HK-2 (cell line): Measurements from ENCODE around the gene CD47.
A peak's percentile ranks its signal among the peaks of the same experiment; 100 is the strongest.

ENCODE experiments used
- DNase-seq: peaks from one replicate; pipeline ENCODE4 v3.0.0-alpha.2; 2018; ENCODE audit not compliant: unreplicated experiment

Gene CD47

DNA sequence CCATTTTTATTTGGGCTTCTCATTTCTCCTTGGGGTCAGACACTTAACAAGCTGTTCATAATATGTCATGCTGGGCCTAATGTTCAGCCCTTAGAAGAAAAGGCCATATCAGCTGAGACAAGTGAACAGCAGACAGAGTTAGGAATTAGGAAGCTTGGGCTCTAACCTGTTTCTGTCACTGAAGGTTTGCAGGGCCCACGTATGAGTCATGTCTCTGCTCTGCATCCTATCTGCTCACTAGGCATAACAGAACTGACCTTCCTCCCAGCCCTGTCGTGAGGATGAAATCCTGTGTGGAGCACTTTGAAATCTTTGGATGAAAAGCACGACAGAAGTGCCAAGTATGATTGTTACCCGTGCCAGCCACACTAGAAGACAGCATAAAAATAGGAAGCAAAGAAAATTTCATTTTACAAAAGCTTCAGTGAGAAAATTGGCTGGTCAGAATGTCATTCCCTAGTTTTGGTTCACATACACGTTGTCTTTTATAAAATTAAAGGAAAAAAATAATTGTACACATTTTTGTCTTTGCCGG, 26.5 kb upstream of the CD47 start:
- DNase-seq: peak; percentile 4

DNA sequence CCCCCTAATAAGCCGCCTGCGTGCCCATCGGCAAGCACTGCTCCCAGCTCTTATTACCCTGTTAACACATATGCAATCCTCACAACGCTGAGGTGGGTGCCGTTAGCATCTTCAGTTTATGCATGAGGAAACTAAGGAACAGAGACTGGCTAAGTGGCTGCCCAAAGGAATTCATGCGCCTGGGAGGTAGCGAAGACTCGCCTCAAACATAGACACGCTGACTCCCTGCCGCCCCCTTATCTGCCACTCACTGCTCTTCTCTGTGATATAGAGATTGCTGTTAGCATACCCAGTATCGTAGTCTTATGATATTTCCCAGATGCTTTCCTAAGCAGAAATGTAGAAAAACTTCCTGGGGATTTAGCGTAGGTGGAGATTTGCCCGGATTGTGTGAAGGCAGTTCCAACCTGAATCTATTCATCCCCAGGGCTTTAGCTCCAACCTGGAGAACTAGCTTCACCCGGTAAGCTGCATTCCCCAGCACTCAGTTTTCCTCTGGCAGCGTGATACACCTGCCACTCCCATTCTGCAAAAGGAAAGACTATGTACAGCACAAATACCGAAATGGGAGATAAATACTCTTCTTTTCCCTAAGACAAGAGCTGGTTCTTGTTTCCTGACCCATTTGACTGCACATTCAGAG, 23.7 kb upstream of the CD47 start:
- no peak for DNase-seq

DNA sequence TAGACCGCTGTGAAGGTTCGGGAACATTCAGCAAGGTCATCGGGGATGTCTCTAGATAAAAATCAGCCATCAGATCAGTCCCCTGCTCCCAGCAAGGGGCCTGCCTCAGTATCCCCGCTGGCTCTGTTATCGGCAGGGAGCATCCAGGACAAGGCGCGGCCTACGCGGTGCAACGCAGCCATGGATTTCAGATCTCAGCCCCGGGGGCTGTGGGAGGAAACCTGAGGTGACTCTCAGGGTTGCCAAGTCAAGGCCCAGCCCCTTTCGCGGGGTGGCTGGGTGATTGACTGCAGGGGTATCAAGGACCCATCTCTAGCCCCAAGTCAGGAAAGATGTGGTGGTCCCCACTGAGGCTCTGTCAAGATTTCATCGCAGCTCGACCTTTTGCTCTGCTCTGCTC, 23.1 kb upstream of the CD47 start:
- no peak for DNase-seq

DNA sequence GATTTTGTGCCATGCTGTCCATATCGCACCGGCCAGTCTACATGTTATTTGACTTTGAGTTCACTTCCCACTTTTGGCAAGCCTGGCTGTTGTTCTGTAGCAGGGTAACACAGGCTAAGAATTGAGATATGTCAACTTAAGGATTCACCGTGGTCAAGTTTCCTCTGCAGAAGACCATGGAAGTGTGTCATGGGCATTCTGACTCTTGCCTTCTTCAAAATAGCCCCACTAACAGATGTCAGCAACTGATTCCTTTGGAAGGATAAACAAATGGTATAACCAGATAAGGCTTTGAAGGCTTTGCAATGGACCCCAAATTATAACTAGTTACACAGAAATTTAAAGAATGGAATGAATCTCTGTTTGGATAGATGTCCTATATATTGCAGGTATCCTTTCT, 20.1 kb upstream of the CD47 start:
- DNase-seq: no peak

DNA sequence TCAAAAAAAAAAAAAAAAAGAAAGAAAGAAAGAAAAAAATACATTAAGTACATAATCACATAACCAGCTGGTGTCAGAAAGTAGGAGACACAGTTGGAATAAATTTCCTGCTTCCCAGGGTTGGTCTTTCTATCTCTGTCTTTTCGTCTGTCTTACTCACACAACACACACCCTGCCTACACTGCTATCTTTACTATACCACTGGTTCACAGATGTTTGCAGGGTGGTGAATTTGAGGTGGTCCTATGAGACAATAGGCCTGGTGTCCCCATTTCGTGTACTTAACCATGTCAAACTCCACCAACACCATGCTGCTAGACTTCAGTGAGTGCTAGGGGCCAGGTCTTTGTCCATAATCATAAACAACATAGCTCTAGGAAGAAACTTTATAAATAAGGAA, 17.6 kb upstream of the CD47 start:
- DNase-seq: no peak

DNA sequence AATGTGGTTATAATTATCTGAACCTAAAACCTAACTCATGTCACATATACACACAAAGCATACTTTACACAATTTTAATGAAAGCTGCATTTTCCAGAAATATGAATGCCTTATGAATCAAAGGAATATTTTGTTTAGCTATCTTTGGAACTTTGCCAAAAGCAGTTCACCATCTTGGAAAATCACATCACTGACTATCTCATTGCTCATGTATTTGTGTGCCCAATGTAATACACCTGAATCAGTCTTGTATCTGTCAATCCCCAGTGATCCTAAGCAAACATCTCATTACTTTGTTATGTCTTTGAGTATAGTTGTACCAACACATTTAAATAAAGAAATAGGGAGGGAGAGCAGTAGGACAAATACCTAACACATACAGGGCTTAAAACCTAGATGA, 15.6 kb upstream of the CD47 start:
- no peak for DNase-seq

DNA sequence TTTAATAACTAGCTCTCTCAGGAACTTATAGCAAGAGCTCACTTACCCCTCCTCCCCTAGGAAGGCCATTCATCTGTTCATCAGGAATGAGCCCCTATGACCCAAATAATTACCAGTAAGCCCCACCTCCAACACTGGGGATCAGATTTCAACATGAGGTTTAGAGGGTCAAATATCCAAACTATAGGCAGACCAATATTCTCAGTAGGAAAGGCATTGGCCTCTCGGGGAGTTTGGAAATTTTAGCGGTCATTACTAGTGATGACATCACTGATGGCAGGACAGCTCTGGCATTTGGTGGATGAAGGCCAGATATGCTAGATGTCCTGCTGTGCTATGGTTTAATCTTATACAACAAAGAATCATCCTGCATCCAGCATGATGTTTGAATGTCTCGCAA, 15.2 kb upstream of the CD47 start:
- DNase-seq: no peak

DNA sequence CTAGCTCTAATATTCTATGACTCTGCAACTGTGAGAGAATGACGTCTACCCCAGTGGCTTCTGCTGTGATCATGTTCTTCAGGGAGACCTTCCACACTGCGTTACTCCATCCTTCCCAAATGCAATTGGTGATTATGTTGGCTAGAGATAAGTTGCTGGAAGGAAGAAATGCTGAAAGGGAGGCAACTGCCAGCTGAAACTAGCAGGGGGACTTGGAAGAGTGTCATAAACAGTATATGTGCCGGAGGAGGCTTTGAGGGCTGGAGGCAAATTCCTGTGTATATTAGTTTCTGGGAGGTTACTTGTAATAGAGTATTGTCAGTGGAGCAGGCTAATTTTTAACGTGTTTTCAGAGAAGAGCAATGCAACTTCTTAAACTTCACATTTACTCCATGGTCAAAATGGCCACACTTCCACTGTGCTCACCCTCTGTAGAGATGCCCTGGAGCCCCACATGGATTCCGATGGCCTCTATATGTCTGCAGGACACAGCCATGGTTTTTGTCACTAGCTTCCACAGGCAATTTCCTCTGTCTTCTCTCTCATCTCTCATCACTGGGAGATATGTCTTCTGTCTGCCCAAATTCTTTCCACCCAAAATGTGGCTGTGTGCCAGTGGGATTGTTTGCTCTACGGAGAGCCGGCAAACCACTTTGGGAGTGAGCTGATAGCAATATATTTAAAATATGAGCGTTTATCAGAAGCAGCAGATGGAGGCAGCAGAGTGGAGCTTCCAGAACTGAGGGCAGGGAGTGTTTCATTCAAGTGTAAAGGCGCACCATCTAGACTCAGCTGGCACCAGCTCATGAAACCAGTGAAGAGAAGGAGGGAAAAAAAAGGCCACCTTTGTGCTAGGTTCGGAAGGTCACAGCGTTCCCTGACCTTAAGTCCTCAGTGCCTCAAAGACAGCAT, 13.3 kb upstream of the CD47 start:
- DNase-seq: no peak

DNA sequence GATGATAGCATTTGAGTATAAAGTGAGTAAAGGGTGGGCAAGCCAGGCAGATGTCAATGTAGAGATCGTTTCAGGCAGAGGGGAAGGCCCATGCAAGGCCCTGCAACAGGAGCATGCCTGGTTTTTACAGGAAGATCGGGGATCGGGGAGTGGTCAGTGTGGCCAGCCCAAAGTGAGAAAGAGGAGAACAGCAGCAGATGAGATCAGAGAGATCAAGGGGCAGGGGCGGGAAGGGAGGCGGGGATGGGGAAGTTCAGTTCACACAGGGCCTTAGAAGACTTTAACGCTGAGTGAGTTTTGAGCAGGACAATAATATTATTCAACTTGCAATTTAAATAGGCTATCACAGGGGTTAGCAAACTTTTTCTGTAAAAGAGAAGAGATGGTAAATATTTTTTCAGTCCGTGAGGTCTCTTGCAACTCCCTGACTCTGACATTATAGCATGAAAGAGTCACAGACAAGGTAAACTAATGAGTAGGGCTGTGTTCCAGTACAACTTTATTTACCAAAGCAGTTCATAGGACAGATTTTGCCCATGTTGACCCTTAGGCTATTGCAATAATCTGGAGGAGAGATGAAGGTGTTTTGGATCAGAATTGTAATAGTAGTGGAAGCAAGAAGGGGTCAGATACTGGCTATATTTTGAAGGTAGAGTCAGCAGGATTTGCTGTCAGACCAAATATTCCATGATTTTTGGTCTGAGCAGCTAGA, 12.4 kb upstream of the CD47 start:
- no peak for DNase-seq

DNA sequence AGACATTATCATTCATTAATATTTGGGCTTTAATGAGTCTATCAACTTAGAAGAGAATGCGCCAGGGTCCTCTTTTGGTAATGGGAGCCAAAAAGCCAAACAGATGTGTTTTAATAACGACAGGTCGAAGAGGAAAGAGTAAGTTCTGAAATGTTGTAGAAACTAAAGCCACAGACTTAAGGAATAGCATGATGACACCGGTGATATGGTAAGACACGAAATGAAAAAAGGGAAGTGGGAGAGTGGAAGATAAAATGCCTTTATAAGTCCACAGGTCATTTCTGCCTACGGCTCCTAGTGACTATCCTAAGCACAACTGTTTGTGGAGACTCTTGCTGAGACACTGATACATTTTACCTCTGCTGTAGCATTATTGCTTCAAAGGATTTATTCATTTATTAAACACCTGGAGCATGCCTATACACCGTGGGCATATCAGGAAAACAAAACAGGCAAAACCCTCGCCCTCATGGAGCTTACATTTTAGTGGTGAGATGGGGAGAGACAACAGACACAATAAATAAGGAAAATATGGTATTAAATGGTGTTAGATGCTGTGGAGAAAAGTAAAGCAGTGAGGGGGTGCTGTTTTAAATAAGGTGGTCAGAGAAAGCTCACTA, 11.7 kb upstream of the CD47 start:
- no peak for DNase-seq

DNA sequence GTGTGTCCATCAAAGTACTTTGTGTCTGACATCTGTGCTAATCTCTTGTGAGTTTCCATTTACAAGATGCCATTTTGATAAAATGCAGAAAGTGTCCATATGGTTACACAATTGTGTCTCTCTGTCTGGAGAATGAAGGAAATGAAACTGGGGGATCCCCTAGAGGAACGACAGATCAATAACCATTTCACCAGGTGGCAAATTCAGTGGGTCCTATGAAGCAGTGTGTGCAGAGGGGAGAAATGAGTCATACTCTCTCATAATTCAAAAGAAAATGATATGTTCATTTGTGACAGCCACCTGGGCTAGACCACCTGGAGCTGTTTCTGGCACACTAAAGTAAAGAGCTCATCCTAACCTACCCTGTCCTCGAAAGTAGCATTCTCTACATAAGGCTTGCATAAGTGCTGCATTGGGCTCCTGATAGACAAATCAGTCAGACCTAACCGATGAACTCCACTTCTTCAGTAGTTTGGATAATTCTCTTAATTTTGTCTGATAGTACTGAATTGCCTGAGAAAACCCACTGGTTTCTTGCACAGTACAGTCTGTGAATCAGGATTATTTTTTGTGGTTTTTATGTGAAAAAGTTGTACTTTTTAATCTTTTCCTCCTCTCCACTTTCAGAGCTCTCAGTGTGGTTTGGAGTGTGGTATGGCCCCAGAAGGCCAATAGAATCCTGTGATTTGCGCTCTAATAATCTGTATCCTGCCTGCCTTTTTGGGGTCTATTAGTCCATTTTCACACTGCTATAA, 10.3 kb upstream of the CD47 start:
- no peak for DNase-seq

DNA sequence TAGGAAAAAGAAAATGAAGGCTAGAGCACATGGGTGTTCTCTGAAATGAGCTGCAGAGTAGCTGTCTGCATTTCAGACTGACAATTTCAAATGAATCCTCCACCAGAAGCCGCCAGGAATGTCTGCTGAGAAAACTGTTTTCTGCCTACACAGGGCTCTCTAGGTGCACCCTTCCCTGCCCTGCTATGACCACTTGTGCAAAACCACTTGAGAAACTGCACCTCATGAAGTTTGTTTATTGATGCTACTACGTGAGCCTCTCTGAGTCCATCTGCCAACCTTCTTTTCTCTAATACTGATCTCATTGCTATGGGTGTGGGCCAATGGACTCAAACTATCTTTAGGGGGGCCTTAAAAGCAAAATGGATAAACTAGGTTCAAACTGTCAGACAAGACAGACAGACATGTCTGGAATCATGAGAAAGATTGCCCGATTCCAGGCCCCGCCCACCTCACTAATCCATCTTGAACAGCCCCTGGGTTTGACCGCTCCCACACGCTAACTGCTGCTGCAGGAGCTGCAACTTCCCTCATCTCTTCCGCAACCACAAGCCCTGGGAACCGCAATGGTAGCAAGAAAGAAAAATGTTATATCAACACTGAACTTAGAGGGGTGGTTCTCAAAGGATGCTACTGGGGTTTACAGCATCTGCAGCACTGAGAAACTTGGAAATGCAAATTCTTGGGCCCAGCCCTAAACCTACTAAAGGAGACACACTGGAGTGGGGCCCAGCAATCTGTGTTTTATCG, 9.0 kb upstream of the CD47 start:
- DNase-seq: no peak

DNA sequence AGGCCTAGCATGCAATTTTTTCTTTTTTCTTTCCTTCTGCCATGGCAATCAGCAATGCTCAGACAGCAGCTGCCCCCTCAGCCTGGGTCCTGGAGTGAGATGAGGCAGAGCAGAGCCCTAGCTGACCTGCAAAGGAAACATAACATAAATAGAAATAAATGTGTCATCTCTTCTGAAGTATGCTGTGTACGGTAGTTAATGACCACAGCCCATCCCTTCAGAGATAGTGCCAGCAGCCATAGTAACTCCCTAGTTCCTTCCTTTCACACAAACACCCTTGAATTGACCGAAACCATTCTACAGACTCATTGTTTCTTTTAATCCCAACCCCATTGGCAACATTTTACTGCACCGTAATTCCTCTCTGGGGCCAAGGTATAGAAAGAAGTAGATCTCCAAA, 8.4 kb upstream of the CD47 start:
- no peak for DNase-seq

DNA sequence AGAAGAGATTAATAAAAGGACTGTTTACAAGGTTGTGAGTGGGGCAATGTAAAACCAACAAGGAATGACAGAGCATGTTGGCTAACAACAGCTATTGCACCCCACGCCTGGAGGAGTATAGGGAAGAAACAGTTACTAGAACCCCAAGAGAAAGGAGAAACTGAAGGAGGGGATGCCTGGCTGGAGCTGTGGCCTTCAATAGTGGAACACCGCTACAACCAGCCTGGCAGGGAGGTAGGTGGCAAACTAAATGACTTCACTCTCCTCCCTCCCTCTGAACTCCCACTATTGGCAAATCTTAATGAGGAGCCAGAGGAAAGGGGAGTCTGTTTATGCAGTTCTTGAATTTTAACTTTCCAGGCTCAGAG, 7.2 kb upstream of the CD47 start:
- no peak for DNase-seq

DNA sequence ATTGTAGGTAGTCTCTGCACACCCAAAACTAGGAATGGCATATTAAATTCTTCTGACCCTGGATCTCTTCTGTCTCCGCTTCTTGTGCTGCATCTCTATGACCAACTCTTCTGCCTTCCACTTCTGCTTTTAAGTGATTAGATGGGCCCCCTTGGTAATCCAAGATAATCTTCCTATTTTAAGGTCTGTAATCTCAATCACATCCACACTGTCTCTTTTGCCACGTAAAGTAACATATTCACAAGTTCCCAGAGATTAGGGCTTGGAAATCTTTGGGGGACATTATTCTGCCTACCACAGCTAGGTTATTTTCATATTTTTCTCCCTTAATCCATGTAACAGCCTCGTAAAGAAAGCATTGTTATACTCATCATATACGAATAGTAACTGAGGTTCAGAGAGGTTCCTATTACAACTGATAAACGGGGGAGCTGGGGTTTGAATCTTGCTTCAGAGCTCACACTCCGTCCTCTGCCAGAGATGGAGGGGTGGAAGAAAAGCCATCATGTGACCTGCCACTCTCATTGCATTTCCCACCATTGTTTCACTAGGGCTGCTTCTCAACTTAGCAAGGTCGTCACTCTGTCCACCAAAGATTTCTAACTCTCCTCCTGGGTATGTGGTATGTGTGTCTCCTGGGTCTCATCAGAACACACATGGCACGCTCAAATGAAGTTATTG, 6.6 kb upstream of the CD47 start:
- no peak for DNase-seq

DNA sequence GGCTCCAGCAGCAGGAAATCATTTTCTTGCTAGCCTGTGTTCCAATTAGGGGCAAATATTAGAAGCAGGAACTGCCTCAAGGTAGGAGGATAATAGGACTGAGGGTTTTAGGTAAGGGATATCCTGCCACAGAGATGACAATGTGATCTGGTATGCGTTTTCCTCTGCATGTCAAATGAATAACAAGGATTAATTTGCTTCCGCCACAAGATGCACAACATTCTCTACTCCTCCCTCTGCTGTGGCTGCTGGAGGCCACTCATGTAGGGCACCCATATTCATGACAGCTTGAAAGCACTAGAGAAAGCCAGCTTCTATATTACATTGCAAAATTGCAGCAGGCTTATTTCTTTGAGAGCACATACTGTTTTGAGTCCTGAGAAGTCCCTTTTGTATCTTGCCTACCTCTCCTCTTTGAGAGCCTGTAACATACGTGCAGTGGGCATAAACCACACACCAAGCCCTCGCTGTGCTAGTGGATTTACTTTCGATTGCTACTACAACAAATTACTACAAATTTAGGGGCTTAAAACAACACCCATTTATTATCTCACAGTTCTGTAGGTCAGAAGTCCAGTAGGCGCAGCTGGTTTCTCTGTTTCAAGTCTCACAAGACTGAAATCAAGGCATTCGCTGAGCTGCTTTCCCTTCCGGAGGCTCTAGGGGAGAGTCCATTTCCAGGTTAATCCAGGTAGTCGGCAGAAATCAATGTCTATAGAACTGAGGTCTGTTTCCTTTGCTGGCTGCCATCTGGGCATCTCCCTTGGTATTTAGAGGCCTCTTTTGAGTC, 5.9 kb upstream of the CD47 start:
- no peak for DNase-seq

DNA sequence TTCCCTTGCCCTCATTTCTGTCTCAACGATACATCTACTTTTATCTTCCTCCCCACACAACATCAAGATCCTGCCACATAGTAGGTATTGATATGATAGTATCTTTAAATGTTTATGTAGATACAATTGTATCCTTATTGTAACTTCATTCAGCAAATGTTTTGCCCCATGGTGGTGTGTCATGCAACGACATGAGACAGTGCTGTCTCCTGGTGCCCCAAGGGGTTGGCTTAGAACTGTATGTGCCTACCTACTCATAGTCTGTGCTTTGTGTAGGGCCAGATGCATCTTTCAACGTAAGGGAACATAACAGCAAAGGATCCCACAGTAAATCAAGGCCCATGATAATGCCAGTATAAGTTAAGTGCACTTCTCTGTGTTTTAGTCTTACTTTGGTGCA, 2.8 kb upstream of the CD47 start:
- DNase-seq: no peak

DNA sequence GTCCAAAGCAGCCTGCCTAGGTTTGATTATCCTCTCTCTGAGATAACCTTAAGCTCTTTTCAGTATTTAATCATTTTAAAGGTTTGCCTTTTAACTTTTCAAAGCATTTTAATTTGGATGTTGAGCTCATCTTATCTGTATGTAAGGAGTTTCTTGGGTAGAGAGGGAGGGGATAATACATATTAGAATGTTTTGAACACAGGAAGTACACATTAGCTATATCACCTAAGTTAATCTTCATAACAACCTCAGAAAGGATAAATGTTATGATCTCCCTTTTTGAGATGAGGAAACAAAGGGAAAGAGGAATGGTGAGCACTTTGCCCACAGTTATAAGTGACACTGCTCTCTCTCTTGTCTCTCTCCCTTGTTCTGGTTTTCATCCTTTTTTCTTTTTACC, 2.2 kb upstream of the CD47 start:
- no peak for DNase-seq

DNA sequence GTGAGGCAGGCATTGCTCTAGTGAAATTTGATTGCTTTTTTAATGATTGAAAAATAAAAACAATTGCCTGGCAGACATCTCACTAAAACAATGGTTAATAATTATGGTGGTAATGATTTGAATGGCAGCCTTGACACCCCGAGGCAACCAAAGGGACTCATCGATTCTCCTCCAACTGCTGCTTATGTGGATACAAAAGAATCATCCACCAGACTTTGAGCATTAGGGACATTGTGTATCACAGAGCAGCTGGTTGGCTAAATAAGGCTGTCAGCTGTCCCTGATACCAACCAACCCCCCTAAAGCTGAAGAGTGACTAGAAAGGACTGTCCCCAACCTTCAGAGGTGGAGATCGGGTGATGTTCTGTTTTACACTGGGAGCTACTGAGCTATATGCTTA, 1.7 kb upstream of the CD47 start:
- no peak for DNase-seq
